Bone marrow (tissue), 2 donors: ENCODE data around the gene LRIT2.
A peak's percentile ranks its signal among the peaks of the same experiment; 100 is the strongest.

Source experiments
- DNase-seq, 2 donors: peaks; one replicate each; lab custom pipeline; 2025; lab: John Stamatoyannopoulos, UW

The LRIT2 gene

GRCh38 chr10:84225427-84226173 is at the start of gene LRIT2:
Gene LRIT2, minus strand, starts transcription at chr10:84225544. Its CDS starts 24 bp downstream, at chr10:84225520.
- no peak for DNase-seq

GRCh38 chr10:84270708-84271107 is 45.4 kb upstream of the LRIT2 start:
- no peak for DNase-seq

DNA sequence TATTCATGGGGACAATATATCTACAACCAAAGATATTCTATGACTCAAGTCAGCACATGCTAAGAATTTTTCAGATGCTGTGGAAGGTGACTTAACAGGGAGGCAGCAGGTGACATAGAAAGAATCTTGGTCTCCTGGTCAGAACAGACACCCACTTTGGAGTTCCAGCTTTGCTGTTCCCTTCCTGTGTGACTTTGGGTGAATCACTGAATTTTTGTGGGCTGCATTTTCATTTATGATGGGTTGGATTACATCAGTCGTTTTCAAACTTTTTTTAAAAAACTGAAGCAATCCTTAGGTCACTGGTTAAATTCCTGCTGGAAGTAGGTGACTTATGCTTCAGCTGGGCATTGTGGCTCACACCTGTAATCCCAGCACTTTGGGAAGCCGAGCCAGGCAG is 44.4 kb upstream of the LRIT2 start:
- DNase-seq: no peak

DNA sequence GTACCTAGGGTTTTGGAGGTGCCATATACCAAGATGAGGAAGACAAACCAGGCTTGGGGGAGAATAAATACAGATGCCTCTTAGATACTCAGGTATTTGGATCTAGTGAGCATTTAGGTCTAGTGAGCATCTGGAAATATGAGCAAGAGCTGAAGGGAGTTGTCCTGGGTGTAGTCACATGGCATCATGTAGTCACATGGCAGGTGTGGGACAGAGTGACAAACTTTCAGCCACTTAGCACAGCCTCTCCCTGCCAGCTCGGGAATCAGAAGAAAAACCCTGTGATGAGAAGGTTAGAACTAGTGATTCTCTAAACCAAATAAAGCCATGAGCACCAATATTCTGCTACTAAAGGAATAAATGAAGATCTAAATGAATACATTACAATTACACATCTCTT is 43.8 kb upstream of the LRIT2 start:
- no peak for DNase-seq

- peak in 1 of 2 donors; percentile 10 for DNase-seq
Measured at GRCh38 chr10:84267503-84268126, 42.3 kb upstream of the LRIT2 start.

GRCh38 chr10:84265418-84265817 is 40.1 kb upstream of the LRIT2 start:
- DNase-seq: no peak

- peak; percentile 18 to 22 for DNase-seq
Measured at GRCh38 chr10:84264611-84265141, 39.3 kb upstream of the LRIT2 start.

DNA sequence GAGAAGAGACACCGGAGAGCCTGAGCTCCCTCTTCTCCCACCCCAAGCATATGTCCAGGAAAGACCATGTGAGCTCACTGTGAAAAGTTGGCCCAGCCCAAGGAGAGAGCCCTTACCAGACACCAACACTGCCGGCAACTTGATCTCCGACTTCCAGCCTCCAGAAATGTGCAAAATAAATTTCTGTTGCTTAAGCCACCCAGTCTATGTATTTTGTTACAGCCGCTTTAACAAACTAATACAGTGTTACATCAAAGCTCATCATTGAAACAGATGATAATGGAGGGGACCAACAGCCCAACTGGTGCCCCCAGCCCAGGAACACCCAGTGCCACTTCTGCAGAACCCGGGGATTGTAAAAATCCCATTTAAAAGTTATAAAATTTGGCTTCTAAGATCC is 38.4 kb upstream of the LRIT2 start:
- DNase-seq: no peak

- no peak for DNase-seq
Measured at GRCh38 chr10:84262190-84262956, 37.0 kb upstream of the LRIT2 start.

- no peak for DNase-seq
Measured at GRCh38 chr10:84261236-84261915, 36.0 kb upstream of the LRIT2 start.

DNA sequence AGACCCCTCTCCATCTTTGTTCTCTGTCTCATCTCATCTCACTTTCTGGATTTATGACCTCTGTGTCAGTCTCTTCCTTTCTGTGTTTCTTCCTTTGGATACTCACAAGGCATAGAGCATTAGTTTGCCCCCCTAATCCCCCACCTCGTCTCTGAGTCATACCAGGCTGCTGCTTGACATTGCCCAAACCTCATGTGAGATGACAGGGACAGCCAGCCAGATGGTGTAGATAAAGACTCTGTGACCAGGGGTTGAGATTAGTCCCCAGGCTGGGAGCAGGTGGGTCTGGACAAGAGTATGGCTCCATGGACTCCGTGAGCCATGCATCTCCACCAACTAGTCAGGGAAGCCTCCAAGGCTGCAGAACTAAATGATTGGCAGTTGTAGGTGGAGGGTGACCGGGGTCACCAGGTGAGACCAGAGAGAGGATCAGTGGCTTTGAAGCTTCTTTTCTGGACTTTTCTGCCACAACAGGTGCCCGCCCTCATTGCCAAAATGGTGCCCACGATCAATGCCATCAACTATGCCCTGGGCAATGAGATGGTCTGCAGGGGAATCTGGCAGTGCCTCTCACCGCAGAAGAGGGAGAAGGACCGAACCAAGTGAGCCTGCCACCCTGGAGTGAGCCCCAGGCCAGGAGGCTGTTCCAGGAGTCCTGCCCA is 32.8 kb upstream of the LRIT2 start:
- no peak for DNase-seq

DNA sequence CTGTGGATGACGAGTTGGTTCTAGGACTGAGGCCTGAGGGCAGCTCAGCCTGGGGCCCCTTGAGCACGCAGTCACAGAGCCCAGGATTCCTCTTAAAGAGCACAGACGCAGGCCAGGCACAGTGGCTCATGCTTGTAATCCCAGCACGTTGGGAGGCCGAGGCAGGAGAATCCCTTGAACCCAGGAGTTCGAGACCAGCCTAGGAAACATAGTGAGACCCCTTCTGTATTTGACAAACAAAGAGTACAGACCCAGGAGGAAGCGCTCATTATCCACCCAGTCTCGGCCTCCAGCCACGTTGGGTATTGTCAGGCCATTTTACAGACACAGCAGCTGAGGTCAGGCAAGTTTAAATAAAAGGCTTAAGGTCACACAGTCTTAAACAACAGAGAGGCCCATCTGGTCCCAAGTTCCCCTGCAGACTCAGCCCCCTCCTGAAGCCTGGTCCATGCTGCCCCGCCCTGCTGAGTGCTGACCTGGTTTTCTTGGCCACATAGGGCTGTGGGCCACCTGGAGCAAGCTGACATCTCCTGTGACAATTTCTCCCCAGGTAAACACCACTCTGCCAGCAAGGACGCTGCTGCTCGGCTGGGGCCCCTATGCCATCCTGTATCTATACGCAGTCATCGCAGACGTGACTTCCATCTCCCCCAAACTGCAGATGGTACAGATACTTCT is 32.1 kb upstream of the LRIT2 start:
- no peak for DNase-seq

- DNase-seq: peak in 1 of 2 donors; percentile 20
Measured at GRCh38 chr10:84256510-84257342, 31.4 kb upstream of the LRIT2 start.

GRCh38 chr10:84254552-84255478 is 29.5 kb upstream of the LRIT2 start:
- no peak for DNase-seq

- DNase-seq: no peak
Measured at GRCh38 chr10:84248794-84249193, 23.4 kb upstream of the LRIT2 start.

GRCh38 chr10:84247496-84247895 is 22.2 kb upstream of the LRIT2 start:
- DNase-seq: no peak

DNA sequence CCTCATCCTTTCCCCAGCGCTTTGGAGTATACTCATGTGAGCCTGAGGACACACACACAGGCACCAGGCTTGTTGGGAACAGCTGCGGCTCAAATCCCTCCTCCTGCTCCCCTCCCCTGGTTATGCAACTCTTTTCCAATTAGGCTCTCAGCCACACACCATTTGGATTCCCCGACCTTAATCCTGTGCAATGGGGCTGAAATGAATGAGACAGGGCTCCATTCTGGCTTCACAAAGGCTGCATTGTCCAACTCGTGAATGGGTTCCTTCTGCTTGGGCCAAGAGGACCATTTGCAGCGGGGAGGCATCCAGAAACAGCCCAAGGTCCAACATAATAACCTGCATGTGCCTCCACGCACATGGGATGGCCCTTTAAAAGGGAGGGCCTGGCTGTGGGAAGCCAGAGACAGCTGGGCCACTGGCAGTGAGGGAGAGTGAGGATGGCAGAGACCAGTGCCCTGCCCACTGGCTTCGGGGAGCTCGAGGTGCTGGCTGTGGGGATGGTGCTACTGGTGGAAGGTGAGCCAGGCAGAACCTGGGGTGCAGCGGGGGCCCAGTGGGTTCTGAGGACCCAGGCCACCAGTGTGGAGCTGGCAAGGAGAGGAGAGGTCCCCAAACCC is 19.4 kb upstream of the LRIT2 start, which contains the start of gene RGR:
Gene RGR, plus strand, starts transcription at position 403 of the 620 bp plus-strand sequence. Its CDS starts 38 bp downstream, at position 441.
- no peak for DNase-seq

DNA sequence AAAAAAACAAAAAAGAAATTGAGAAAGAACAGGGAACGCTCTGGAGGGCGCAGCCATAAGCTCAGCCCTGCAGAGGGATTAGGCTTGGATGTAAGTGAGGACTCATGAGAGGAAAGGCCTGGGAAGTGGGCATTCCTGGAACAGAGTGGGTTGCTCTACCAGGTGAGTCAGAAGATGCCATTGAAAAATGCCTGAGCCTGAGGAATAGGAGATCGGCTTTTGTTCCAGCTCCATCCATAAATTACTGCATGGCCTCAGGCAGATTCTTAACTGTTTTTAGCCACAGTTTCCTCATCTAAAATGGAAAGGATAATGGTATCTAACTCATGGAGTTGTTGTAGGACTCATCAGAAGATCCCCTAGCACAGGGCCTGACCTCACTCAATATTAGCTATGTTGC is 18.4 kb upstream of the LRIT2 start:
- DNase-seq: no peak
